Adipose tissue (tissue), 3 donors: ENCODE data around the gene SNAI3. TPM values are rescaled to one million over a fixed set of nuclear protein-coding genes. Genes with fewer than 3 reads are reported as not detected.
A peak's percentile ranks its signal among the peaks of the same experiment; 100 is the strongest.
"Not testable (repeated sequence)": the region's sequence is repeated elsewhere in the genome, so short reads cannot be mapped to it uniquely, and the experiment has no call there.

ENCODE experiments used
- H3K27ac ChIP-seq: one replicate; pipeline ENCODE4 v1.5.1; 2013; ENCODE audit warnings: low read depth, low read length
- WGBS, 3 donors: extraction: QIAGEN DNeasy Blood & Tissue Kit; methylation state at CpG; one replicate each; pipeline ENCODE4 v1.1.7; 2013; 5-methylcytosine and 5-hydroxymethylcytosine counted together
- polyA plus RNA-seq, 3 donors: library from polyadenylated mRNA; stranded (reverse); fragments of 200-250 nt; gene quantifications; one replicate each; pipeline ENCODE4 v1.2.3, GENCODE V29; 2013
- donor health status: healthy with polysubstance abuse.
- donor health status: Bipolar disorder and iron deficiency.
- donor health status: healthy.

SNAI3 gene
- polyA plus RNA-seq, 3 donors: 0.22 to 0.71 (median 0.45) TPM

DNA sequence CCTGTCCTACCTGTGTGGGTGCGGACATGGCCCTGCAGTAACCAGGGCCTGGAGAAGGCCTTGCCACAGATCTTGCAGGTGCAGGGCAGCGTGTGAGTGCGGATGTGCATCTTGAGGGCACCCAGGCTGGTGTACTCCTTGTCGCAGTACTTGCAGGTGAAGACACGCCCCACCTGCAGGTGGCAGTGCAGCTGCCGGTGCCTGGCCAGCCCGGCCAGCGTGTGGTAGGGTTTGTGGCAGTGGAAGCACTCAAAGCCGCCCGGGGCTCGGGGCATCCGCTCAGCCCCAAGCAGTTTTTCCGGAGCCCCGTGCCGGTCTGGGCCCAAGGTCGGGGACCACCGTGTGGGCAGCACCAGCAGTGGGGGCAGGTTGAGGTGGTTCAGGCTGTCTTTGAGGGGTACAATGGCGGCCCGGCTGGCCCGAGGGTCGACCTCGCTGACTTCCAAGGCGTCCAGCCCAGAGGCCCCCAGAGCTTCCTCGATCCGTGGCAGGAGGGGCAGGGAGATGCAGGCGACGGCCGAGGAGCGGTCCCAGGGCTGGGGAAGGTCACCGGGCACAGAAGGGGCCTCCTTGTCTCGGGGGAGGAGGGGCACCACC, 5.1 kb downstream of the SNAI3 start:
- no peak overlapping the region for H3K27ac ChIP-seq
- 48 to 62% (median 56%) methylated on average over 31 of the region's 31 CpGs for WGBS, 3 donors

- 79 to 94% (median 83%) methylated on average over 5 of the region's 5 CpGs for WGBS, 3 donors
Observed at GRCh38 chr16:88680554-88681083, 5.7 kb downstream of the SNAI3 start.

DNA sequence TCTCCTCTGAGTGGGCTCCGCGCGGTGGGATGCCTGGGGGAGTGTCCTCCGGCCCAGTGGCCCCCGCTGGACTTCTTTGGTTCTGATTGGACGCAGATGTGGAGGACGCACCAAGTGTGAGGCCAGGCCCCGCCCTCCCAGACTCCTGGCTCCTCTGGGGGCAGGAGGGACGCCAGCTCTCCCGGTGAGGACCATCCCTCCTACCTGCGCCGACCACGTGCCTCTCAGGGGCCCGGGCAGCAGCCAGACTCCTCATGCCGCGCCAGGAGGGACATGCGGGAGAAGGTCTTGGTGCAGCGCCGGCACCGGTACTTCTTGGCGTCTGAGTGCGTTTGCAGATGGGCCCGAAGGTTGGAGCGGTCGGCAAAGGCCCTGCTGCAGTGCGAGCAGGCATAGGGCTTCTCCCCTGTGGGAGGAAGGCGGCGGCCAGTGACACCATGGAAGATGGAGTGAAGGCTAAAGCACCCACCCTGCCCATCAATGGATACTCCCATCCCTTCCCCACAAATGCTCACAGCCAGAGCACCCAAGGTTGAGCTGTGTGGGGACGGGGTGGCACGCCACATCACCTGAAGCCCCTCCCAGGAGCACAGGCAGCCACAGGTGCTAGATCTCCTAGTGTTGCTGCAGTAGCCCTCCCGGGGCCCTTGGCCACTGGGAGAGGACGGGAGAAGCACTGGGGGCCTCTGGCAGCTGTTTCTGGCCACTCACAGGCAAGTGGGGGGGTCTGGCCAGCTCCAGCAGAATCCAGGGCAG, 7.9 kb downstream of the SNAI3 start:
- H3K27ac ChIP-seq: no peak overlapping the region
- 64 to 81% (median 69%) methylated on average over 29 to 32 of the region's 32 CpGs for WGBS, 3 donors

More at GRCh38 chr16:88680554-88681083, 5.7 kb downstream of the SNAI3 start:
- H3K27ac ChIP-seq: no peak overlapping the region

DNA sequence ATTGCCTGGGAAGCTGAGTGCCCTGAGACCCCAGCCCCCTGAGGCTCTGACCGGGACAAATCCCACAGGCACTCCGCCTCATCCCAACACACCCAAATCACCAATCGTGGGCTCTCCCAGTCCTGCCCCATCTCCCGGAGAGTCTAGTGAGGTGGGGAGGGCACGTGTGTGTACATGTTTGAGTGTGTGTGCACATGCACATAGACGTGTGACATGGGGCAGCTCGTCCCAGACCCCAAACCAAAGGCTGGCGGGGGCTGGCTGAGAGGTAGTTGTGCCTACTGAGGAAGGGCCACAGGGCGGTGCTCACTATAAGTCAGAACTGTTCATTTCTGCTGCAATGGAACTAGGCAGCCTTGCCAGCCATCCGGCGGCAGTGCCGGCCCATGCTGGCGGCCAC, 8.6 kb downstream of the SNAI3 start:
- no peak overlapping the region for H3K27ac ChIP-seq
- WGBS, 3 donors: 70 to 89% (median 82%) methylated on average over 12 to 13 of the region's 13 CpGs

DNA sequence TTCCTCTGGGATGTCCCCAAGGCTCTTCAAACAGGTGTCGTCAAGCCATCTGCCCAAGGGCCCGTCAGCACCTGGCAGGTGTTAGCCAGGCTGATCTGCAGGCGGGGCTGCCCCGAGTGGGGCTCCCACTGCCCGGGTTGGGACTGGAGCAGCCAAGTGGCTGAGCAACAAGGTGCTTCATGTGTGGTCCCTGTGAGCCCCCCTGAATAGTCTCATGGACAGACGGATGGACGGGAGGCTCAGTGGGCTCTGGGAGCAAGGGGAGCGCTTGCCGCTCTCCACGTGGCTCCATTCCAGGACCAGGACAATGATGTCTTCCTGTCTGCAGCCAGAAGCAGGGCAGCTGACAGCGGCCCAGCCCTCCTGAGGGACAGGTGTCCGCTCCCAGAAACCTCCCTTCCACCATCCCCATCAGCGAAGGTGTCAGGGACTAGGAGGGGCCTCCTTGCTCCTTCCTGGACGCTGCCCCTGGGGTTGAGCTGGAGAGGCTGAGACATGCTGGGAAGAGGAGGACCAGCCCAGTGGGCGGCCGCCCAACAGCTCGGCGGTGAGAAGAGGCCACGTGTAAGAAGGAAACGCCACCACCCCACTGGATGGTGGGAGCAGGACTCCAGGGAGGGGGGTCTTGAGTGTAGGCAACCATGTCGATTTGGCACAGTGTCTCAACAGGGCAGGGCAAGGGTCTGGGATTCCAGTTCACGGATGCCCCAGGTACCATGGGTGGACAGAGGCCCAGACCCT, 9.6 kb downstream of the SNAI3 start:
- H3K27ac ChIP-seq: no peak overlapping the region
- WGBS, 3 donors: 73 to 87% (median 78%) methylated on average over 22 of the region's 22 CpGs

DNA sequence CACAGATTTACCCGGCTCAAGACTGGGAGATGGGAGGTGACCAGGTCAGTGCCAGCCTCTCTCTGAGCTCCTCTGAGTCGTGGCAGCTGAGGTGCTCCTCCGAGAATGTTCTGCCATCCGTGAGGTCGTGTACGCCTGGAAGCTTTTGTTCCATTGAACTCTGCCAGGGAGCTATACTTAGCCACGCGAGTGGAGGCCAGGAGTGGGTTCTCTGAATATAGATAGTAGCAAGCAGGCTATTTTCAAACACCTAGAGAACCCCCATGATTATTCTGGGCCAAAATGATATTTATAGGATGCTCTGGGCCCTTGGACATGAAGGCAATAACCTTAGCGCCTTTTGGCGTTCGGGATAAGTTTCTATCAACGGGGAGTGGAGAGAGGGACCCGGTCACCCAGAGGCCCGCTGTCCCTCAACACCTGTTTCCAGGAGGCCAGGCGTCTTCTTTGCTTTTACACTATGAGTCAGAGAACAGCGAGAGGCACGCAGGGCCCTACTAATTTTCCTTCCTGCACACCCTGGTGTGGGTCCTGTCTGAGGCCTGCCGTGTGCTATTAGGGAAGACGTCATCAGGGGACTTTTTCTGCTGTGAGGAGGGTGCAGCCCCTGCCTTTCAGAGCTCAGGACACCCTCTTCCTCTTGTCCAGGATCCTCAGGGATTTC, 12.5 kb downstream of the SNAI3 start:
- 91 to 94% (median 92%) methylated on average over 19 of the region's 19 CpGs for WGBS, 3 donors

GRCh38 chr16:88672776-88673175, 13.5 kb downstream of the SNAI3 start:
- no peak overlapping the region for H3K27ac ChIP-seq
- 67 to 84% (median 82%) methylated on average over 11 of the region's 11 CpGs for WGBS, 3 donors

More for the DNA sequence above, 12.5 kb downstream of the SNAI3 start:
- no peak overlapping the region for H3K27ac ChIP-seq

- WGBS, 3 donors: 88 to 95% (median 90%) methylated on average over 23 of the region's 23 CpGs
- no peak overlapping the region for H3K27ac ChIP-seq
Observed at GRCh38 chr16:88671806-88672205, 14.5 kb downstream of the SNAI3 start.

GRCh38 chr16:88669980-88670379, 16.3 kb downstream of the SNAI3 start:
- 49 to 68% (median 64%) methylated on average over 10 of the region's 10 CpGs for WGBS, 3 donors
- no peak overlapping the region for H3K27ac ChIP-seq

- WGBS, 3 donors: 88 to 95% (median 89%) methylated on average over 8 of the region's 8 CpGs
- not testable (repeated sequence) for H3K27ac ChIP-seq
Observed at GRCh38 chr16:88669493-88669892, 16.8 kb downstream of the SNAI3 start.

DNA sequence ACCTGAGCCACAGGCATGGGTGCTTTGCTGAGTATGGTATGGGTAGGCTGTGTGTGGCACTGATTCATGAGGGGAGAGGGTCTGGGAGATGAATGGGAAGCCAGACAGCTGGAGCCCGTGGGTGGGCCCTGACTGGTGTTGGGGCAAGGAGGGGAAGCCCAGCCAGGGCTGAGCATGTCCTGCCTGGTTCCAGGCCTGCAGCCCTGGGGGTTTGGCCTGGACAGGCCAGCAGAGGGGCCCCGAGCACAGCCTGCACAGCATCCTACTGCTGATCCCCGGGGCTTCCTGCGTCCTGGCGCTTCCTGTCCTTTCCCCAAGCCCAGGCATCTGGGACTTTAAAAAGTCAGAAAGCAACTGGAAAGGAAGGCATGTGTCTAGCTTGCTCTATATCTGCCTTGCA, 18.8 kb downstream of the SNAI3 start:
- no peak overlapping the region for H3K27ac ChIP-seq
- WGBS, 3 donors: 57 to 75% (median 71%) methylated on average over 5 of the region's 5 CpGs

- no peak overlapping the region for H3K27ac ChIP-seq
- 92 to 96% (median 95%) methylated on average over 3 of the region's 3 CpGs for WGBS, 3 donors
Observed at GRCh38 chr16:88665570-88665969, 20.7 kb downstream of the SNAI3 start.

GRCh38 chr16:88665148-88665547, 21.2 kb downstream of the SNAI3 start:
- 40 to 63% (median 61%) methylated on average over 4 of the region's 4 CpGs for WGBS, 3 donors
- no peak overlapping the region for H3K27ac ChIP-seq

- peak within 1 kb of the TSS; percentile 54 for H3K27ac ChIP-seq
- WGBS, 3 donors: 0 to 1% (median 0%) methylated on average over 78 to 88 of the region's 88 CpGs
Observed at GRCh38 chr16:88662843-88663606, 23.3 kb downstream of the SNAI3 start, which contains the start of gene MVD. TSS of gene MVD (minus strand) at chr16:88663091. CDS start at chr16:88663080, 11 bp downstream.

- WGBS, 3 donors: 1 to 2% (median 2%) methylated on average over 43 to 49 of the region's 49 CpGs
- no peak overlapping the region for H3K27ac ChIP-seq
Observed at GRCh38 chr16:88662222-88662842, 24.0 kb downstream of the SNAI3 start.

GRCh38 chr16:88661468-88661867, 24.8 kb downstream of the SNAI3 start:
- H3K27ac ChIP-seq: no peak overlapping the region
- WGBS, 3 donors: 83 to 90% (median 89%) methylated on average over 10 of the region's 10 CpGs

DNA sequence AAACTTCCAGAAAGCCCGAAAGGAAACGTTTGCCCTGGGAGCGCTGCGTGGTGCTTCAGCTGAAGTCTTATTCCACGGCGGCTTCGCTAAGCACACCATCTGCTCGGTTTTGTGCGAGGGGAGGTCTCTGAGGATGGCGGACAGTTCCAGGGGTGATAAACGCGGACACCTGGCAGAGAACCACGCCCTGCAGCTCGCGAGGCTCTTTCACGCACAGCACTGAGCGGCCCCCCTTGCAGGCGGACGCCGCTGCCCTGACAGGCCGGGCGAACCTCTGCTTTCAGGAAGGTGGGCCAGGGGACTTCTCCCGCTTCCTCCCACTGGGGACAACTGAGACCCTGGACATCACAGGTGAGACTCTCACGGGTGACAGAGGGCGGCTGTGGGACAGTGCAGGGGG, 27.1 kb downstream of the SNAI3 start:
- no peak overlapping the region for H3K27ac ChIP-seq
- WGBS, 3 donors: 92 to 95% (median 94%) methylated on average over 25 of the region's 25 CpGs
